ENCODE results near the gene CYBA. TPM values are rescaled to one million over a fixed set of nuclear protein-coding genes. Genes with fewer than 3 reads are reported as not detected.

Gene CYBA
- total and polyA plus RNA-seq, 9 of the 15 experiments (the other 6 are each of a cell fraction or from before 2014, with no cell fraction given), result 0.34 to 683 (median 93.0) TPM

- TF ChIP-seq IRF1 (CRISPR knock-in tag; IDR thresholded peaks at IDR 0.05; ENCODE audit: borderline replicate concordance) (no peak), BRF1 (IDR thresholded peaks at IDR 0.05; ENCODE audit: borderline replicate concordance, extremely low read depth, insufficient read length) (no peak), CEBPG (CRISPR knock-in tag; IDR thresholded peaks at IDR 0.05) (no peak), CEBPG (tag; conservative IDR thresholded peaks at IDR 0.05 in 1 of 2, IDR thresholded peaks at IDR 0.05 in 1 of 2) (no peak), SRF (CRISPR knock-in tag; IDR thresholded peaks at IDR 0.05) (peak in 1 of 2 experiments; percentile 33; a peak in 1 of 4 replicates), BCL6 (CRISPR knock-in tag; IDR thresholded peaks at IDR 0.05) (no peak), KLF6 (CRISPR knock-in tag; IDR thresholded peaks at IDR 0.05; ENCODE audit: borderline replicate concordance) (no peak), ATF7 (IDR thresholded peaks at IDR 0.05) (peak; percentile 93), YY1 (IDR thresholded peaks at IDR 0.05; ENCODE audit: borderline replicate concordance in 1 of 3, control insufficient read depth in 1 of 3, extremely low read depth in 1 of 3, insufficient read depth in 3 of 3, insufficient read length in 1 of 3, insufficient replicate concordance in 2 of 3, low read depth in 1 of 3, low read length in 2 of 3) (peak; percentile 36 to 86 (median 76)), ZNF518B (CRISPR knock-in tag; IDR thresholded peaks at IDR 0.05) (no peak), POLR3G (IDR thresholded peaks at IDR 0.05; ENCODE audit: extremely low read depth, insufficient read length, insufficient replicate concordance) (no peak), RFX5 (IDR thresholded peaks at IDR 0.05; ENCODE audit: low read depth, low read length) (0 out of 2 replicates have a peak, but pooled peaks have one; percentile 39), DACH1 (IDR thresholded peaks at IDR 0.05; ENCODE audit: partially characterized antibody) (no peak), AFF1 (IDR thresholded peaks at IDR 0.05; ENCODE audit: low read depth in 1 of 2, partially characterized antibody in 2 of 2) (no peak)
These were observed 12.2 kb upstream of the CYBA start, which contains the start of gene MVD (continued) for GRCh38 chr16:88662843-88663606.
